ENCODE measurements around the gene RAB11FIP3. TPM values are rescaled to one million over a fixed set of nuclear protein-coding genes. Genes with fewer than 3 reads are reported as not detected.

Gene RAB11FIP3
- total and polyA plus RNA-seq, 9 of the 15 experiments (the other 6 are each of a cell fraction or from before 2014, with no cell fraction given), result 0.46 to 13.1 (median 4.3) TPM

DNA sequence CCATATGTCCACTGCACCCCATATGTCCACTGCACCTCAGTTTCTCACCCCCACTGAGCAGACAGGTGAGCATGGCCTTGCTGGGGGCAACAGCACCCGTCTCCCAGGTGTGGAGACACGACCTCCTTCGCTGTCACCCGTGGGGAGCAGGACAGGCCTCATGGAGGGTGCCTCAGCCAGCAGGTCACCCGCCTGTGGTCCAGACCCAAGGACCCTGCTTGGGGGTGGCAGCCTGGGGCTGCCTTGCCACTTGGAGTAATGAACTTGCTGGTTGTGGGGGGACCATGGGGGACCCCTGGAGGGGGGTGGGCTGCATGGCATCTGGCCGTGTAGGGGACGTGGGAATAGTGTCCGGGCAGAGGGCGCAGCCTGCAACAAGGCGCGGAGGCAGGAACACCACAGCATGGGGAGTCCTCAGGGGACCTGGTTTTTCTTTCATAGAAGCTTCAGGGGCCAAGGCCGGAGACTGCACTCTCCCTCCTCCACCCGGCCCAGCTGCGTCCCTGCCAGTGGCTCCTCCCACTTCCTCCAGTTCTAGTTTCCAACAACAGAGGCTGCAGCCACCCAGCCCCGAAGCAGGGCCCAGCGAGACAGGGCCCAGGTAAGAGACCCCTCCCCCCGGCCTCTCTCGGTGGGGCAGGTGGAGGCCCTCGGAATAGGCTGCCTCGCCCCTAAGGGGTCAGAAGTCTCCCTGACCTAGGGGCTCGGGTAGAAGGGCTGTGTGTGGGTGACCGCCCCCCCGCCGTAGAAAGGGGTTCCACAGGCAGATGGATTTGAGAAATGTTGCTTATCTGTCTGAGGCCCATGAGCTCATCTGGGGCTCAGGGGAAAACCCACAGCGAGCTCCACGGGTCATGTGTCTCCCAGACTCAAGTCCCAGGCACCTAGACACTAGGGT is 141.3 kb downstream of the RAB11FIP3 start, which contains the start of gene NHLRC4 (continued):
- TF ChIP-seq, protein P1, sequence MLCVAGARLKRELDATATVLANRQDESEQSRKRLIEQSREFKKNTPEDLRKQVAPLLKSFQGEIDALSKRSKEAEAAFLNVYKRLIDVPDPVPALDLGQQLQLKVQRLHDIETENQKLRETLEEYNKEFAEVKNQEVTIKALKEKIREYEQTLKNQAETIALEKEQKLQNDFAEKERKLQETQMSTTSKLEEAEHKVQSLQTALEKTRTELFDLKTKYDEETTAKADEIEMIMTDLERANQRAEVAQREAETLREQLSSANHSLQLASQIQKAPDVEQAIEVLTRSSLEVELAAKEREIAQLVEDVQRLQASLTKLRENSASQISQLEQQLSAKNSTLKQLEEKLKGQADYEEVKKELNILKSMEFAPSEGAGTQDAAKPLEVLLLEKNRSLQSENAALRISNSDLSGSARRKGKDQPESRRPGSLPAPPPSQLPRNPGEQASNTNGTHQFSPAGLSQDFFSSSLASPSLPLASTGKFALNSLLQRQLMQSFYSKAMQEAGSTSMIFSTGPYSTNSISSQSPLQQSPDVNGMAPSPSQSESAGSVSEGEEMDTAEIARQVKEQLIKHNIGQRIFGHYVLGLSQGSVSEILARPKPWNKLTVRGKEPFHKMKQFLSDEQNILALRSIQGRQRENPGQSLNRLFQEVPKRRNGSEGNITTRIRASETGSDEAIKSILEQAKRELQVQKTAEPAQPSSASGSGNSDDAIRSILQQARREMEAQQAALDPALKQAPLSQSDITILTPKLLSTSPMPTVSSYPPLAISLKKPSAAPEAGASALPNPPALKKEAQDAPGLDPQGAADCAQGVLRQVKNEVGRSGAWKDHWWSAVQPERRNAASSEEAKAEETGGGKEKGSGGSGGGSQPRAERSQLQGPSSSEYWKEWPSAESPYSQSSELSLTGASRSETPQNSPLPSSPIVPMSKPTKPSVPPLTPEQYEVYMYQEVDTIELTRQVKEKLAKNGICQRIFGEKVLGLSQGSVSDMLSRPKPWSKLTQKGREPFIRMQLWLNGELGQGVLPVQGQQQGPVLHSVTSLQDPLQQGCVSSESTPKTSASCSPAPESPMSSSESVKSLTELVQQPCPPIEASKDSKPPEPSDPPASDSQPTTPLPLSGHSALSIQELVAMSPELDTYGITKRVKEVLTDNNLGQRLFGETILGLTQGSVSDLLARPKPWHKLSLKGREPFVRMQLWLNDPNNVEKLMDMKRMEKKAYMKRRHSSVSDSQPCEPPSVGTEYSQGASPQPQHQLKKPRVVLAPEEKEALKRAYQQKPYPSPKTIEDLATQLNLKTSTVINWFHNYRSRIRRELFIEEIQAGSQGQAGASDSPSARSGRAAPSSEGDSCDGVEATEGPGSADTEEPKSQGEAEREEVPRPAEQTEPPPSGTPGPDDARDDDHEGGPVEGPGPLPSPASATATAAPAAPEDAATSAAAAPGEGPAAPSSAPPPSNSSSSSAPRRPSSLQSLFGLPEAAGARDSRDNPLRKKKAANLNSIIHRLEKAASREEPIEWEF (CRISPR knock-in tag; IDR thresholded peaks at IDR 0.05), result no peak
- TF ChIP-seq, protein P2, sequence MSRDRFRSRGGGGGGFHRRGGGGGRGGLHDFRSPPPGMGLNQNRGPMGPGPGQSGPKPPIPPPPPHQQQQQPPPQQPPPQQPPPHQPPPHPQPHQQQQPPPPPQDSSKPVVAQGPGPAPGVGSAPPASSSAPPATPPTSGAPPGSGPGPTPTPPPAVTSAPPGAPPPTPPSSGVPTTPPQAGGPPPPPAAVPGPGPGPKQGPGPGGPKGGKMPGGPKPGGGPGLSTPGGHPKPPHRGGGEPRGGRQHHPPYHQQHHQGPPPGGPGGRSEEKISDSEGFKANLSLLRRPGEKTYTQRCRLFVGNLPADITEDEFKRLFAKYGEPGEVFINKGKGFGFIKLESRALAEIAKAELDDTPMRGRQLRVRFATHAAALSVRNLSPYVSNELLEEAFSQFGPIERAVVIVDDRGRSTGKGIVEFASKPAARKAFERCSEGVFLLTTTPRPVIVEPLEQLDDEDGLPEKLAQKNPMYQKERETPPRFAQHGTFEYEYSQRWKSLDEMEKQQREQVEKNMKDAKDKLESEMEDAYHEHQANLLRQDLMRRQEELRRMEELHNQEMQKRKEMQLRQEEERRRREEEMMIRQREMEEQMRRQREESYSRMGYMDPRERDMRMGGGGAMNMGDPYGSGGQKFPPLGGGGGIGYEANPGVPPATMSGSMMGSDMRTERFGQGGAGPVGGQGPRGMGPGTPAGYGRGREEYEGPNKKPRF (IDR thresholded peaks at IDR 0.05; ENCODE audit: low read depth, low read length), result no peak
- TF ChIP-seq PRMT5 (CRISPR knock-in tag; IDR thresholded peaks at IDR 0.05) (no peak), ELF1 (tag; IDR thresholded peaks at IDR 0.05) (no peak), L3MBTL2 (IDR thresholded peaks at IDR 0.05) (peak; percentile 73), HDGF (IDR thresholded peaks at IDR 0.05) (no peak), OTX1 (CRISPR knock-in tag; IDR thresholded peaks at IDR 0.05) (no peak), FOXJ3 (CRISPR knock-in tag; IDR thresholded peaks at IDR 0.05) (no peak), TARDBP (IDR thresholded peaks at IDR 0.05) (no peak), ARID1B (IDR thresholded peaks at IDR 0.05) (peak; percentile 82), KLF13 (tag; IDR thresholded peaks at IDR 0.05; ENCODE audit: borderline replicate concordance, low read depth) (no peak), HNRNPL (IDR thresholded peaks at IDR 0.05; ENCODE audit: low read depth, low read length) (no peak)
- TF ChIP-seq, protein P3, sequence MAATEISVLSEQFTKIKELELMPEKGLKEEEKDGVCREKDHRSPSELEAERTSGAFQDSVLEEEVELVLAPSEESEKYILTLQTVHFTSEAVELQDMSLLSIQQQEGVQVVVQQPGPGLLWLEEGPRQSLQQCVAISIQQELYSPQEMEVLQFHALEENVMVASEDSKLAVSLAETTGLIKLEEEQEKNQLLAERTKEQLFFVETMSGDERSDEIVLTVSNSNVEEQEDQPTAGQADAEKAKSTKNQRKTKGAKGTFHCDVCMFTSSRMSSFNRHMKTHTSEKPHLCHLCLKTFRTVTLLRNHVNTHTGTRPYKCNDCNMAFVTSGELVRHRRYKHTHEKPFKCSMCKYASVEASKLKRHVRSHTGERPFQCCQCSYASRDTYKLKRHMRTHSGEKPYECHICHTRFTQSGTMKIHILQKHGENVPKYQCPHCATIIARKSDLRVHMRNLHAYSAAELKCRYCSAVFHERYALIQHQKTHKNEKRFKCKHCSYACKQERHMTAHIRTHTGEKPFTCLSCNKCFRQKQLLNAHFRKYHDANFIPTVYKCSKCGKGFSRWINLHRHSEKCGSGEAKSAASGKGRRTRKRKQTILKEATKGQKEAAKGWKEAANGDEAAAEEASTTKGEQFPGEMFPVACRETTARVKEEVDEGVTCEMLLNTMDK (IDR thresholded peaks at IDR 0.05; ENCODE audit: borderline replicate concordance, insufficient read depth, low read depth, low read length, poor library complexity, severe bottlenecking), result no peak
- TF ChIP-seq, protein P4, sequence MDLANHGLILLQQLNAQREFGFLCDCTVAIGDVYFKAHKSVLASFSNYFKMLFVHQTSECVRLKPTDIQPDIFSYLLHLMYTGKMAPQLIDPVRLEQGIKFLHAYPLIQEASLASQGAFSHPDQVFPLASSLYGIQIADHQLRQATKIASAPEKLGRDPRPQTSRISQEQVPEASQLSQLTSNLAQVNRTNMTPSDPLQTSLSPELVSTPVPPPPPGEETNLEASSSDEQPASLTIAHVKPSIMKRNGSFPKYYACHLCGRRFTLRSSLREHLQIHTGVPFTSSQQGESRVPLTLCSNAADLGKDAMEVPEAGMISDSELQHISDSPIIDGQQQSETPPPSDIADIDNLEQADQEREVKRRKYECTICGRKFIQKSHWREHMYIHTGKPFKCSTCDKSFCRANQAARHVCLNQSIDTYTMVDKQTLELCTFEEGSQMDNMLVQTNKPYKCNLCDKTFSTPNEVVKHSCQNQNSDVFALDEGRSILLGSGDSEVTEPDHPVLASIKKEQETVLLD (IDR thresholded peaks at IDR 0.05), result peak; percentile 64; the same call in 1 of the 2 replicates
- TF ChIP-seq, protein P5, sequence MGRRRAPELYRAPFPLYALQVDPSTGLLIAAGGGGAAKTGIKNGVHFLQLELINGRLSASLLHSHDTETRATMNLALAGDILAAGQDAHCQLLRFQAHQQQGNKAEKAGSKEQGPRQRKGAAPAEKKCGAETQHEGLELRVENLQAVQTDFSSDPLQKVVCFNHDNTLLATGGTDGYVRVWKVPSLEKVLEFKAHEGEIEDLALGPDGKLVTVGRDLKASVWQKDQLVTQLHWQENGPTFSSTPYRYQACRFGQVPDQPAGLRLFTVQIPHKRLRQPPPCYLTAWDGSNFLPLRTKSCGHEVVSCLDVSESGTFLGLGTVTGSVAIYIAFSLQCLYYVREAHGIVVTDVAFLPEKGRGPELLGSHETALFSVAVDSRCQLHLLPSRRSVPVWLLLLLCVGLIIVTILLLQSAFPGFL (CRISPR knock-in tag; IDR thresholded peaks at IDR 0.05), result no peak

Measured in K562 (cell line).